Astrocyte of the cerebellum (primary cell): ENCODE data around the gene SMARCAL1.

Experiments
- DNase-seq: peaks from one replicate; pipeline ENCODE4 v3.0.0-alpha.2; 2011; ENCODE audit warnings: low read depth
- H3K4me3 ChIP-seq: 2 replicates; pipeline ENCODE4 v1.5.1; 2011; ENCODE audit warnings: mild to moderate bottlenecking, low read depth, low read length, moderate library complexity
- CTCF ChIP-seq: IDR thresholded peaks from 2 replicates; pipeline ENCODE4 v1.5.1; 2012; ENCODE audit warnings: low read length, low read depth, moderate library complexity, mild to moderate bottlenecking; ENCODE audit errors: missing control alignments
- in situ Hi-C: cut with HindIII; loops from 2 replicates; pipeline ENCODE4 v1.10.0; 2017; ENCODE audit warnings: low sequenced_read_pairs

SMARCAL1 gene

GRCh38 chr2:216406826-216407225 is 5.5 kb upstream of the SMARCAL1 start:
- no peak for TF ChIP-seq CTCF
- H3K4me3 ChIP-seq: no peak overlapping the region
- in situ Hi-C loops: no loop called here
- no peak for DNase-seq

- in situ Hi-C loops: no loop called here
- DNase-seq: no peak
- no peak for TF ChIP-seq CTCF
- no peak overlapping the region for H3K4me3 ChIP-seq
Measured at GRCh38 chr2:216408426-216409290, 3.6 kb upstream of the SMARCAL1 start.

- DNase-seq: no peak
- H3K4me3 ChIP-seq: no peak overlapping the region
- no peak for TF ChIP-seq CTCF
- in situ Hi-C loops: no loop called here
Measured at GRCh38 chr2:216410550-216410949, 1.7 kb upstream of the SMARCAL1 start.

GRCh38 chr2:216413882-216414281 is 1.6 kb downstream of the SMARCAL1 start:
- no peak for TF ChIP-seq CTCF
- H3K4me3 ChIP-seq: no peak overlapping the region
- in situ Hi-C loops: no loop called here
- no peak for DNase-seq

GRCh38 chr2:216414772-216415319 is 2.6 kb downstream of the SMARCAL1 start:
- no peak overlapping the region for H3K4me3 ChIP-seq
- no peak for DNase-seq
- in situ Hi-C loops: no loop called here
- TF ChIP-seq CTCF: no peak

- H3K4me3 ChIP-seq: no peak overlapping the region
- no peak for TF ChIP-seq CTCF
- in situ Hi-C loops: no loop called here
- DNase-seq: no peak
Measured at GRCh38 chr2:216415541-216415940, 3.3 kb downstream of the SMARCAL1 start.
